GM23248 (cell line): ENCODE results near the gene INAFM2.

ENCODE experiments used
- EZH2 ChIP-seq: fragments of 200-600 bp; sonication (generic); IDR thresholded peaks from 2 replicates; pipeline ENCODE4 v1.6.1; 2018; ENCODE audit warnings: antibody characterized with exemption, mild to moderate bottlenecking; ENCODE audit not compliant: insufficient read depth, poor library complexity, severe bottlenecking
- EZH2phosphoT487 ChIP-seq: fragments of 200-600 bp; sonication (generic); IDR thresholded peaks from 2 replicates; pipeline ENCODE4 v1.6.1; 2018; ENCODE audit warnings: antibody characterized with exemption, moderate library complexity, mild to moderate bottlenecking, low read depth; ENCODE audit not compliant: insufficient read depth

GRCh38 chr15:40342416-40343320, 19.2 kb downstream of the INAFM2 start:
- TF ChIP-seq EZH2 (no peak), EZH2phosphoT487 (no peak)
